Spleen (tissue), 7 donors: Measurements from ENCODE around the gene ETV3.

Source experiments
- POLR2A ChIP-seq, 3 donors: fragments of 450-650 bp; IDR thresholded peaks; one replicate each; pipeline ENCODE4 v1.5.1; 2017; ENCODE audit warnings: antibody characterized with exemption in 3 of 3, mild to moderate bottlenecking in 1 of 3
- POLR2AphosphoS5 ChIP-seq, 3 donors: sonication (generic); formaldehyde crosslinking; IDR thresholded peaks; one replicate each; pipeline ENCODE4 v1.5.1; 2017; ENCODE audit warnings: antibody characterized with exemption in 3 of 3
- TF ChIP-seq, protein P1 (sequence below), 11 experiments: fragments of 200-600 bp in 7 of 11; fragments of 450-650 bp in 4 of 11; sonication (generic) in 4 of 11; IDR thresholded peaks in 8 of 11; conservative IDR thresholded peaks in 3 of 11; 1 replicate in 7 of 11; 2 replicates in 4 of 11; pipeline versions ENCODE4 v1.4.0 to v1.8.0; 2016 to 2021; ENCODE audit warnings: antibody characterized with exemption in 11 of 11, inconsistent platforms in 4 of 11, mild to moderate bottlenecking in 1 of 11
- donor health status: DM: no; HTN: no; CAD: no; lungs with moderate emphysema.
- donor health status: DM: no; HTN: no; CAD: no.
- donor health status: DM: no; HTN: no; CAD: no.

GRCh38 chr1:157155658-157156057 is 17.5 kb upstream of the ETV3 start:
- TF ChIP-seq, protein P1, sequence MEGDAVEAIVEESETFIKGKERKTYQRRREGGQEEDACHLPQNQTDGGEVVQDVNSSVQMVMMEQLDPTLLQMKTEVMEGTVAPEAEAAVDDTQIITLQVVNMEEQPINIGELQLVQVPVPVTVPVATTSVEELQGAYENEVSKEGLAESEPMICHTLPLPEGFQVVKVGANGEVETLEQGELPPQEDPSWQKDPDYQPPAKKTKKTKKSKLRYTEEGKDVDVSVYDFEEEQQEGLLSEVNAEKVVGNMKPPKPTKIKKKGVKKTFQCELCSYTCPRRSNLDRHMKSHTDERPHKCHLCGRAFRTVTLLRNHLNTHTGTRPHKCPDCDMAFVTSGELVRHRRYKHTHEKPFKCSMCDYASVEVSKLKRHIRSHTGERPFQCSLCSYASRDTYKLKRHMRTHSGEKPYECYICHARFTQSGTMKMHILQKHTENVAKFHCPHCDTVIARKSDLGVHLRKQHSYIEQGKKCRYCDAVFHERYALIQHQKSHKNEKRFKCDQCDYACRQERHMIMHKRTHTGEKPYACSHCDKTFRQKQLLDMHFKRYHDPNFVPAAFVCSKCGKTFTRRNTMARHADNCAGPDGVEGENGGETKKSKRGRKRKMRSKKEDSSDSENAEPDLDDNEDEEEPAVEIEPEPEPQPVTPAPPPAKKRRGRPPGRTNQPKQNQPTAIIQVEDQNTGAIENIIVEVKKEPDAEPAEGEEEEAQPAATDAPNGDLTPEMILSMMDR (IDR thresholded peaks at IDR 0.05 in 8 of 11, conservative IDR thresholded peaks at IDR 0.05 in 3 of 11): no peak
- TF ChIP-seq POLR2A (IDR thresholded peaks at IDR 0.05): no peak
- no peak for TF ChIP-seq POLR2AphosphoS5 (IDR thresholded peaks at IDR 0.05)
